ENCODE results near the gene MCAM.

Gene MCAM

GRCh38 chr11:119345685-119346084 is 28.8 kb upstream of the MCAM start:
- DNase-seq (ENCODE audit: low read depth) = no peak

- DNase-seq (ENCODE audit: low read depth) = no peak
Observed at GRCh38 chr11:119344291-119345010, 27.5 kb upstream of the MCAM start.

- DNase-seq (ENCODE audit: low read depth) = no peak
Observed at GRCh38 chr11:119343726-119344125, 26.8 kb upstream of the MCAM start.

- DNase-seq (ENCODE audit: low read depth) = no peak
Observed at GRCh38 chr11:119342362-119343130, 25.6 kb upstream of the MCAM start.

- DNase-seq (ENCODE audit: low read depth) = no peak
Observed at GRCh38 chr11:119342023-119342300, 25.0 kb upstream of the MCAM start.

- DNase-seq (ENCODE audit: low read depth) = no peak
Observed at GRCh38 chr11:119341222-119342022, 24.5 kb upstream of the MCAM start.

- no peak for DNase-seq (ENCODE audit: low read depth)
Observed at GRCh38 chr11:119340335-119341221, 23.6 kb upstream of the MCAM start, which contains the start of gene C1QTNF5. TSS of gene C1QTNF5 (minus strand) at chr11:119340883. CDS start at chr11:119340397, 486 bp downstream.

- no peak for DNase-seq (ENCODE audit: low read depth)
Observed at GRCh38 chr11:119339589-119340334, 22.8 kb upstream of the MCAM start.

- DNase-seq (ENCODE audit: low read depth) = no peak
Observed at GRCh38 chr11:119338965-119339588, 22.1 kb upstream of the MCAM start.

- peak; percentile 49 for DNase-seq (ENCODE audit: low read depth)
Observed at GRCh38 chr11:119338318-119338890, 21.5 kb upstream of the MCAM start.

- no peak for DNase-seq (ENCODE audit: low read depth)
Observed at GRCh38 chr11:119337581-119338317, 20.8 kb upstream of the MCAM start.

GRCh38 chr11:119336744-119337469 is 20.0 kb upstream of the MCAM start:
- no peak for DNase-seq (ENCODE audit: low read depth)

- no peak for DNase-seq (ENCODE audit: low read depth)
Observed at GRCh38 chr11:119335655-119336543, 19.0 kb upstream of the MCAM start.

GRCh38 chr11:119335091-119335654 is 18.2 kb upstream of the MCAM start:
- no peak for DNase-seq (ENCODE audit: low read depth)

- DNase-seq (ENCODE audit: low read depth) = peak; percentile 88
Observed at GRCh38 chr11:119334174-119334930, 17.4 kb upstream of the MCAM start, which contains the start of gene RNF26. TSS of gene RNF26 (plus strand) at chr11:119334527. CDS start at chr11:119335123, 596 bp downstream.

GRCh38 chr11:119332111-119332765 is 15.3 kb upstream of the MCAM start:
- DNase-seq (ENCODE audit: low read depth) = no peak

Measured in stimulated activated CD8-positive, alpha-beta memory T cell treated with anti-CD3 and anti-CD28 coated beads, Interleukin-12 subunit alpha, Interleukin-12 subunit beta, amount 100 ng/mL, for 1 hour (primary cell).